H1 (cell line): ENCODE data around the gene MORC3. TPM values are rescaled to one million over a fixed set of nuclear protein-coding genes. Genes with fewer than 3 reads are reported as not detected.

Experiments
- CTCF ChIA-PET: fragments of 300-600 bp; sonication (Branson Sonifier 250); formaldehyde crosslinking; loops from one replicate; lab custom pipeline; 2021; ENCODE audit not compliant: partially characterized antibody; lab: Charles Lee
- POLR2A ChIA-PET: fragments of 300-600 bp; sonication (Branson Sonifier 250); formaldehyde crosslinking; loops from one replicate; lab custom pipeline; 2021; ENCODE audit warnings: inconsistent platforms; ENCODE audit not compliant: partially characterized antibody; lab: Charles Lee
- DNase-seq, 2 experiments: peaks; one replicate each; pipeline versions ENCODE4 v3.0.0 to v3.0.0-alpha.2; 2010 to 2022; ENCODE audit warnings: low spot score in 2 of 2, low read depth in 1 of 2, mixed read lengths in 1 of 2
- FAIRE-seq: peaks from 2 replicates; lab custom pipeline; 2011; peaks lifted over from hg19 to GRCh38; lab: Jason Lieb, UNC
- H2AFZ ChIP-seq: 2 replicates; pipeline ENCODE4 v1.8.1; 2012; ENCODE audit warnings: low read length, inconsistent platforms
- H2AK5ac ChIP-seq: 2 replicates; pipeline ENCODE4 v1.6.1; 2013; ENCODE audit warnings: low read depth, low read length
- H2BK120ac ChIP-seq: replicated peaks from 2 replicates; pipeline ENCODE3; 2013; ENCODE audit warnings: low read depth, low read length, inconsistent platforms
- H2BK12ac ChIP-seq: 2 replicates; pipeline ENCODE4 v1.6.1; 2013; ENCODE audit warnings: low read depth, low read length
- H2BK15ac ChIP-seq: 2 replicates; pipeline ENCODE4 v1.6.1; 2013; ENCODE audit warnings: low read length
- H2BK20ac ChIP-seq: 2 replicates; pipeline ENCODE4 v1.6.1; 2013; ENCODE audit warnings: low read length
- H2BK5ac ChIP-seq: 2 replicates; pipeline ENCODE4 v1.6.1; 2013; ENCODE audit warnings: low read depth, low read length
- H3K14ac ChIP-seq: 2 replicates; pipeline ENCODE4 v1.6.1; 2013; ENCODE audit warnings: inconsistent platforms; ENCODE audit not compliant: insufficient read length
- H3K18ac ChIP-seq: 2 replicates; pipeline ENCODE4 v1.6.1; 2013; ENCODE audit warnings: low read length; ENCODE audit errors: extremely low read depth
- H3K23ac ChIP-seq: 2 replicates; pipeline ENCODE4 v1.6.1; 2013; ENCODE audit warnings: inconsistent platforms; ENCODE audit not compliant: insufficient read length
- H3K23me2 ChIP-seq: 2 replicates; pipeline ENCODE4 v1.6.1; 2013; ENCODE audit warnings: low read depth, low read length
- H3K27ac ChIP-seq: 2 replicates; pipeline ENCODE4 v1.6.1; 2011; ENCODE audit warnings: low read depth, low read length, inconsistent platforms
- H3K27me3 ChIP-seq, 4 experiments: replicated peaks in 1 of 4; 1 replicate in 1 of 4; 2 replicates in 3 of 4; pipeline versions ENCODE4 v1.6.1 to v1.8.1; 2011 to 2013; ENCODE audit warnings: low read length in 3 of 4, mild to moderate bottlenecking in 3 of 4, inconsistent platforms in 2 of 4, mixed read lengths in 2 of 4, moderate library complexity in 1 of 4; ENCODE audit not compliant: control insufficient read depth in 3 of 4, insufficient read depth in 3 of 4; ENCODE audit errors: extremely low read depth in 1 of 4
- H3K36me3 ChIP-seq, 4 experiments: 2 replicates each; pipeline versions ENCODE4 v1.6.1 to v1.8.1; 2011 to 2013; ENCODE audit warnings: mild to moderate bottlenecking in 4 of 4, low read length in 3 of 4, moderate library complexity in 2 of 4, control low read depth in 1 of 4, inconsistent platforms in 1 of 4; ENCODE audit not compliant: insufficient read depth in 4 of 4, control insufficient read depth in 2 of 4
- H3K4ac ChIP-seq: replicated peaks from 2 replicates; pipeline ENCODE3; 2013; ENCODE audit warnings: low read length, low read depth, mixed read lengths, inconsistent platforms; ENCODE audit not compliant: insufficient read length
- H3K4me1 ChIP-seq, 4 experiments: replicated peaks in 1 of 4; 1 replicate in 1 of 4; 2 replicates in 3 of 4; pipeline versions ENCODE4 v1.6.1 to v1.8.1; 2011 to 2013; ENCODE audit warnings: low read length in 3 of 4, inconsistent platforms in 2 of 4, mixed read lengths in 1 of 4; ENCODE audit not compliant: insufficient read depth in 4 of 4, control insufficient read depth in 3 of 4
- H3K4me2 ChIP-seq, 2 experiments: 2 replicates each; pipeline versions ENCODE4 v1.6.1 to v1.8.1; 2011 to 2013; ENCODE audit warnings: low read depth in 2 of 2, low read length in 2 of 2, control low read depth in 1 of 2, inconsistent platforms in 1 of 2, mild to moderate bottlenecking in 1 of 2; ENCODE audit not compliant: insufficient read depth in 1 of 2
- H3K4me3 ChIP-seq, 4 experiments: fragments of 200-600, 300-600 bp in 1 of 4; sonication (generic), shearing (Covaris generic), sonication (Bioruptor Twin) in 1 of 4; 2 replicates each; pipeline versions ENCODE4 v1.5.1 to v1.8.1; 2011 to 2016; ENCODE audit warnings: low read length in 4 of 4, low read depth in 3 of 4, control low read depth in 2 of 4, inconsistent platforms in 2 of 4, mild to moderate bottlenecking in 2 of 4, mixed read lengths in 1 of 4, moderate library complexity in 1 of 4; ENCODE audit not compliant: insufficient read depth in 2 of 4; ENCODE audit errors: extremely low read depth in 1 of 4
- H3K56ac ChIP-seq: replicated peaks from 2 replicates; pipeline ENCODE3; 2013; ENCODE audit warnings: low read depth, mild to moderate bottlenecking, mixed read lengths, low read length, inconsistent platforms; ENCODE audit not compliant: insufficient read length
- H3K79me1 ChIP-seq: 2 replicates; pipeline ENCODE4 v1.6.1; 2013; ENCODE audit warnings: low read depth, low read length, control low read depth
- H3K79me2 ChIP-seq, 2 experiments: 2 replicates each; pipeline versions ENCODE4 v1.6.1 to v1.8.1; 2012 to 2013; ENCODE audit warnings: low read length in 2 of 2, mild to moderate bottlenecking in 2 of 2, inconsistent platforms in 1 of 2; ENCODE audit not compliant: insufficient read depth in 2 of 2, control insufficient read depth in 1 of 2
- H3K9ac ChIP-seq, 4 experiments: replicated peaks in 1 of 4; 1 replicate in 1 of 4; 2 replicates in 3 of 4; pipeline versions ENCODE4 v1.6.1 to v1.8.1; 2011 to 2013; ENCODE audit warnings: low read depth in 3 of 4, low read length in 3 of 4, control low read depth in 2 of 4, mild to moderate bottlenecking in 2 of 4, moderate library complexity in 2 of 4, inconsistent platforms in 1 of 4; ENCODE audit errors: extremely low read depth in 1 of 4
- H3K9me3 ChIP-seq, 2 experiments: 2 replicates each; pipeline versions ENCODE4 v1.6.1 to v1.8.1; 2012 to 2013; ENCODE audit warnings: mild to moderate bottlenecking in 2 of 2, moderate library complexity in 2 of 2, control low read depth in 1 of 2, inconsistent platforms in 1 of 2, low read depth in 1 of 2, low read length in 1 of 2, mixed read lengths in 1 of 2; ENCODE audit not compliant: insufficient read depth in 2 of 2
- H4K20me1 ChIP-seq, 2 experiments: replicated peaks in 1 of 2; 2 replicates each; pipeline versions ENCODE3 to v1.8.1; 2011 to 2013; ENCODE audit warnings: inconsistent platforms in 2 of 2, low read length in 2 of 2, mild to moderate bottlenecking in 1 of 2; ENCODE audit not compliant: insufficient read depth in 2 of 2, control insufficient read depth in 1 of 2
- H4K5ac ChIP-seq: 2 replicates; pipeline ENCODE4 v1.6.1; 2013; ENCODE audit warnings: low read length, low read depth, mixed read lengths, inconsistent platforms; ENCODE audit not compliant: insufficient read length
- H4K8ac ChIP-seq: 2 replicates; pipeline ENCODE4 v1.8.0; 2013; ENCODE audit warnings: mild to moderate bottlenecking, moderate library complexity, low read length, inconsistent platforms; ENCODE audit not compliant: insufficient read depth; ENCODE audit errors: extremely low read depth
- H4K91ac ChIP-seq: replicated peaks from 2 replicates; pipeline ENCODE3; 2013; ENCODE audit warnings: low read length, mixed read lengths, inconsistent platforms; ENCODE audit not compliant: insufficient read length
- CBX8 ChIP-seq: fragments of 300-800, 300-1000 bp; sonication (generic); IDR thresholded peaks from 2 replicates; pipeline ENCODE4 v1.7.1; 2016; ENCODE audit warnings: low read depth, low read length, borderline replicate concordance
- EGR1 ChIP-seq: IDR thresholded peaks from 2 replicates; pipeline ENCODE4 v1.6.1; 2011; ENCODE audit warnings: low read depth, low read length, borderline replicate concordance
- GTF2F1 ChIP-seq: IDR thresholded peaks from 2 replicates; pipeline ENCODE4 v1.6.1; 2012; ENCODE audit warnings: low read depth, low read length, improper control_type of control experiment, borderline replicate concordance
- HDAC2 ChIP-seq, 2 experiments: fragments of 300-600 bp in 1 of 2; sonication (generic) in 1 of 2; IDR thresholded peaks; 2 replicates each; pipeline ENCODE4 v1.6.1; 2011 to 2012; ENCODE audit warnings: low read depth in 2 of 2, low read length in 2 of 2, mild to moderate bottlenecking in 2 of 2, moderate library complexity in 2 of 2, borderline replicate concordance in 1 of 2, inconsistent platforms in 1 of 2
- NANOG ChIP-seq: IDR thresholded peaks from 2 replicates; pipeline ENCODE4 v1.6.1; 2011; ENCODE audit warnings: low read length, low read depth, mild to moderate bottlenecking, inconsistent platforms; ENCODE audit not compliant: insufficient read depth, poor library complexity, severe bottlenecking
- SIRT6 ChIP-seq: IDR thresholded peaks from one replicate; pipeline ENCODE4 v1.7.1; 2012; ENCODE audit warnings: low read length, inconsistent platforms
- WGBS, 2 experiments: shearing (Covaris generic) in 1 of 2; methylation state at CpG; one replicate each; pipeline versions ENCODE4 v1.1.6 to v1.1.7; 2013 to 2015; ENCODE audit warnings: low lambda C conversion rate in 2 of 2, mixed read lengths in 2 of 2, inconsistent platforms in 1 of 2, low coverage in 1 of 2, missing lambda C conversion rate in 1 of 2; ENCODE audit not compliant: insufficient replicate concordance in 2 of 2, insufficient coverage in 1 of 2, insufficient read length in 1 of 2; ENCODE audit errors: extremely low coverage in 1 of 2, missing lambda C conversion rate in 1 of 2; 5-methylcytosine and 5-hydroxymethylcytosine counted together
- polyA plus RNA-seq, 7 experiments: library from polyadenylated mRNA; depleted of rRNA in 3 of 7; stranded (reverse) in 5 of 7; unstranded in 2 of 7; fragments of >200 nt in 5 of 7; fragments of 200-250 nt in 2 of 7; gene quantifications; 1 replicate in 5 of 7; 2 replicates in 1 of 7; 4 replicates in 1 of 7; pipeline versions ENCODE4 v1.2.1 to v1.2.3, GENCODE V29; 2011 to 2013; ENCODE audit warnings: missing spikeins in 2 of 7, mixed read lengths in 2 of 7
- total RNA-seq: library from RNA; stranded (reverse); fragmentation: NEBNext Ultra II Directional; extraction: Animal tissue kit (Norgen Biotek cat#: 25700); gene quantifications from 2 replicates; pipeline ENCODE4 v1.2.1, GENCODE V29; 2021

Gene MORC3
- total and polyA plus RNA-seq, 2 of the 8 experiments (the other 6 are each of a cell fraction or from before 2014, with no cell fraction given) = 5.0 to 20.4 TPM

GRCh38 chr21:36408568-36408967 lies 88.6 kb downstream of the MORC3 start:
- Histone ChIP-seq H3K23ac (no peak overlapping the region), H4K20me1 (no peaks in the 10 kb centered on the region), H2BK120ac (no peak overlapping the region), H3K56ac (no peak overlapping the region), H3K4me1 (no peaks in the 10 kb centered on the region), H3K4ac (no peak overlapping the region), H3K23me2 (no peaks in the 10 kb centered on the region), H2AK5ac (no peak overlapping the region), H3K27me3 (no peaks in the 10 kb centered on the region), H4K5ac (no peak overlapping the region), H3K9me3 (no peaks in the 10 kb centered on the region), H2BK12ac (no peak overlapping the region), H3K36me3 (peaks cover 6 to 27% (median 19%) of the 10 kb centered on the region in 4 experiments; a peak in 6 of 8 replicates), H4K8ac (no peak overlapping the region), H2BK5ac (no peak overlapping the region), H2AFZ (no peak overlapping the region), H4K91ac (no peak overlapping the region), H2BK15ac (no peak overlapping the region), H2BK20ac (no peak overlapping the region)
- WGBS, 2 experiments = 87% methylated on average over 6 of the region's 6 CpGs; no CpG with 5 or more reads in 1 of the 2 experiments
- FAIRE-seq = no peak
- ChIA-PET CTCF (no interaction called here), POLR2A (no interaction called here)
- DNase-seq = no peak
- TF ChIP-seq SIRT6 (no peak), EGR1 (no peak), HDAC2 (IDR thresholded peaks at IDR 0.05; ENCODE audit: borderline replicate concordance in 1 of 2, low read depth in 2 of 2, low read length in 2 of 2) (no peak), NANOG (no peak), GTF2F1 (no peak), CBX8 (no peak)
- TF ChIP-seq, all 59 proteins: peak for 0
- Histone ChIP-seq H3K79me2 (no peaks in the 10 kb centered on the region), H3K18ac (no peak overlapping the region), H3K14ac (no peak overlapping the region), H3K4me3 (no peak overlapping the region), H3K9ac (no peak overlapping the region; a peak in 1 of 7 replicates), H3K27ac (no peak overlapping the region), H3K79me1 (no peaks in the 10 kb centered on the region), H3K4me2 (no peak overlapping the region)
